Activated CD4-positive, alpha-beta T cell treated with anti-CD3 and anti-CD28 coated beads for 36 hours (primary cell): ENCODE results near the gene CCDC9B. TPM values are rescaled to one million over a fixed set of nuclear protein-coding genes. Genes with fewer than 3 reads are reported as not detected.

ENCODE experiments used
- ATAC-seq: fragments of 200-7000 bp; cut with Tn5 transposase; one replicate; pipeline ENCODE4 v1.10.0; 2021; ENCODE audit warnings: mild to moderate bottlenecking, moderate library complexity
- CTCF ChIA-PET: fragments of 350-600 bp; sonication (Branson Sonifier 250); formaldehyde crosslinking; loops from one replicate; lab custom pipeline; 2021; ENCODE audit warnings: antibody characterized with exemption; lab: Charles Lee
- POLR2A ChIA-PET: fragments of 350-600 bp; sonication (Branson Sonifier 250); formaldehyde crosslinking; loops from one replicate; lab custom pipeline; 2021; ENCODE audit warnings: antibody characterized with exemption, inconsistent platforms; lab: Charles Lee
- DNase-seq: peaks from one replicate; pipeline ENCODE4 v3.0.0-alpha.2; 2020
- H3K27ac Mint-ChIP-seq: one replicate; pipeline ENCODE4 v1.8.0; 2021; ENCODE audit warnings: mixed read lengths
- H3K27me3 Mint-ChIP-seq: one replicate; pipeline ENCODE4 v1.8.0; 2021; ENCODE audit warnings: mixed read lengths
- H3K36me3 Mint-ChIP-seq: one replicate; pipeline ENCODE4 v1.8.0; 2021; ENCODE audit warnings: low read depth, mixed read lengths
- H3K4me1 Mint-ChIP-seq: one replicate; pipeline ENCODE4 v1.8.0; 2021; ENCODE audit warnings: mixed read lengths
- H3K4me3 Mint-ChIP-seq: one replicate; pipeline ENCODE4 v1.8.0; 2021; ENCODE audit warnings: mild to moderate bottlenecking, moderate library complexity, mixed read lengths
- H3K9me3 Mint-ChIP-seq: one replicate; pipeline ENCODE4 v1.8.0; 2021; ENCODE audit warnings: low read depth, mixed read lengths
- intact Hi-C, 2 experiments: fragments of 100-400 bp; cut with DNase I in 1 of 2; cut with micrococcal nuclease in 1 of 2; formaldehyde crosslinking; loops; one replicate each; pipeline versions ENCODE4 v1.14.2 to v1.15.1; 2022 to 2024; cut with DNase I, micrococcal nuclease
- total RNA-seq, 2 experiments: library from RNA; stranded (reverse); gene quantifications; one replicate each; pipeline ENCODE4 v1.2.3, GENCODE V29; 2021

The CCDC9B gene
- total RNA-seq, 2 experiments from 2014 or later: 0.65 to 0.98 TPM

DNA sequence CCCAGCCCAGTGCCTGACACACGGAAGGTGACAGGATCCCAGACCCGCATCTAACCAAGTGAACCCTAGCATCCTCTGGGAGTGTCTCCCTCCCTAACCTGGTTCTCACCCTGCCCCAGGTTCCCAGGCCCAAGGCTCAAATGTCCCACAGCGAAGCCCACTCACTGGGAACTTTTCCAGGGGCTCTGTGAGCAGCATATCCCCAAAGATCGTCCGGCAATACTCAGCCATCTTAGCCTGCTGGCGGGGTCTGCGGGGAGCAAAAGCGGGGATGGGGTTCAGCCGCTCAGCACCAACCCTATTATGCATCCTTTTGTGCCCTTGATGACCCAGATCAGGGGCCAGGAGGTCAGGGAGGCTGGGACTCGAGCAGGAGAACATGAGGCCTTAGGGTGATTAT is 43.4 kb downstream of the CCDC9B start:
- ChIA-PET POLR2A (no interaction called here), CTCF (interaction anchor here (0.7 to 1.0 kb wide), 2 partner anchors 17 to 25 kb away, joined by 3 to 4 read pairs; no protein-coding TSS in a partner anchor)
- Mint-ChIP-seq H3K9me3 (no peaks in the 10 kb centered on the region), H3K27me3 (no peaks in the 10 kb centered on the region), H3K36me3 (peaks cover 33% of the 10 kb centered on the region), H3K27ac (no peak overlapping the region), H3K4me1 (no peaks in the 10 kb centered on the region), H3K4me3 (no peak overlapping the region)
- ATAC-seq (no peak), DNase-seq (no peak)
- intact Hi-C loops: no loop called here

GRCh38 chr15:40296561-40297230 is 44.0 kb downstream of the CCDC9B start:
- ChIA-PET POLR2A (interaction anchor here (0.6 kb wide), 1 partner anchor 8 kb away, joined by 4 read pairs; no protein-coding TSS in a partner anchor), CTCF (interaction anchor here (0.6 kb wide), 1 partner anchor 40 kb away, joined by 3 read pairs; no protein-coding TSS in a partner anchor)
- peaks cover 29% of the 10 kb centered on the region for H3K36me3 Mint-ChIP-seq
- DNase-seq (no peak), ATAC-seq (no peak)
- H3K27ac Mint-ChIP-seq: no peak overlapping the region
- no peaks in the 10 kb centered on the region for H3K4me1 Mint-ChIP-seq
- H3K27me3 Mint-ChIP-seq: no peaks in the 10 kb centered on the region
- no peaks in the 10 kb centered on the region for H3K9me3 Mint-ChIP-seq
- H3K4me3 Mint-ChIP-seq: no peak overlapping the region
- intact Hi-C loops: no loop called here

- Mint-ChIP-seq H3K4me1 (no peaks in the 10 kb centered on the region), H3K4me3 (no peak overlapping the region), H3K27ac (no peak overlapping the region), H3K36me3 (peaks cover 24% of the 10 kb centered on the region), H3K9me3 (no peaks in the 10 kb centered on the region), H3K27me3 (no peaks in the 10 kb centered on the region)
- DNase-seq: no peak
- no peak for ATAC-seq
- intact Hi-C loops: no loop called here
- CTCF ChIA-PET: no interaction called here
- POLR2A ChIA-PET: interaction anchor here (0.6 kb wide), 1 partner anchor 9 kb away, joined by 4 read pairs; no protein-coding TSS in a partner anchor
Observed at GRCh38 chr15:40295877-40296560, 44.7 kb downstream of the CCDC9B start.

GRCh38 chr15:40295297-40295696 is 45.4 kb downstream of the CCDC9B start:
- no peaks in the 10 kb centered on the region for H3K9me3 Mint-ChIP-seq
- ATAC-seq (no peak), DNase-seq (no peak)
- H3K4me1 Mint-ChIP-seq: no peaks in the 10 kb centered on the region
- H3K36me3 Mint-ChIP-seq: peaks cover 17% of the 10 kb centered on the region
- ChIA-PET CTCF (interaction anchor here (1.2 kb wide), 1 partner anchor 12 kb away, joined by 8 read pairs; the partner anchor contains the start of gene PLCB2), POLR2A (no interaction called here)
- H3K4me3 Mint-ChIP-seq: no peak overlapping the region
- intact Hi-C loops: no loop called here
- H3K27ac Mint-ChIP-seq: no peak overlapping the region
- H3K27me3 Mint-ChIP-seq: no peaks in the 10 kb centered on the region

DNA sequence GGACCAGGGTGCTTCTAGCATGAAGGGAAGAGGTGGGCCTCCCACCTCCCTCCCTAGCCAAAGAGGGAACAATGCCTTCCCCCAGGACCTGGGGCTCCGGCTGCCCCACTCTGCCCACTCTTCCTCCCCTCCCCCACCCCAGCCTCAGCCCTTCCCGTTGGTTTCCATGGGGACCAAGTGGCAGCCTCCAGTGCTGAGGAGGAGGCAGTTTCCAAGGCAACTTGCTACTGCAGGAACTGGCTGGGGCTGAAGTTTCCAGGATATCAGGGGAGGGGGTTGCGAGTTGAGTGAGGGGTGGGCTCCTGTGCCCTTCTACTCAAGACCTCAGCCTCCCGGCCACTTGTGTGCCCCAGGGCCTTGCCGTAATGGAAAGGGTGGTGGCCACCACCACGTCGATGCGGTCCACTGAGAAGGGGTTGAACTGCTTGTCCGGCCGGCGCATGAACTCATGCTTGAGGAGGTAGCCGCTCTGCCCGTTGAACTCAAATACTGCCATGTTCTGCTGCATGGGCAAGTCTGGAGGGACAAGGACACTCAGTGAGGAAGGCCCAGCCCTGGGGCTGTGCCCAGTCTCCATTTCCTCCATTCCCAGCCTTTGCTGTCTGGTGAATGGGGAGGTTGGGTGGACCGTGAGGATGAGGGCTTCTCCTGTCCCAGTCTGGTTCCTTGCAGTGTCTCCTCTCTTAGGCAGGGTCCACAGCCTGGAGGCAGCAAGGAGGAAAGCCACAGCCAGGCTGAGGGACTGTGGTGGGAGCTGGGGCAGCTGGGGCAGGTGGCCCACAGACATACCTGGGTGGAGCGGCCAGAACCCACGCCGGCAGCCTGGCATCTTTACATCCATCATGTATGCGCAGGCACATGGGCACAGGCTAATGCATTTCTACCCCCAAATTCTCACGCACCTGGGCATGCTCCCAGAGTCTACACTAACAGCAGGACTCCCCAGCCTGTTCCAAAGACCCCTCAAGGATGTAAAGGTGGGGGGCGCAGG is 46.5 kb downstream of the CCDC9B start:
- intact Hi-C loops: no loop called here
- no peak overlapping the region for H3K27ac Mint-ChIP-seq
- no peak for ATAC-seq
- no peaks in the 10 kb centered on the region for H3K9me3 Mint-ChIP-seq
- no peak for DNase-seq
- H3K4me3 Mint-ChIP-seq: no peak overlapping the region
- peaks cover 9% of the 10 kb centered on the region for H3K36me3 Mint-ChIP-seq
- no peaks in the 10 kb centered on the region for H3K27me3 Mint-ChIP-seq
- ChIA-PET POLR2A (no interaction called here), CTCF (interaction anchor here (0.5 to 1.7 kb wide), 6 partner anchors 13 to 247 kb away, joined by 3 to 8 read pairs (median 5); partner anchors contain the start of gene PLCB2)
- H3K4me1 Mint-ChIP-seq: no peaks in the 10 kb centered on the region

GRCh38 chr15:40293006-40293405 is 47.7 kb downstream of the CCDC9B start:
- CTCF ChIA-PET: interaction anchor here (0.5 to 1.7 kb wide), 8 partner anchors 8 to 494 kb away, joined by 3 to 6 read pairs (median 3); no protein-coding TSS in a partner anchor
- DNase-seq: no peak
- Mint-ChIP-seq H3K4me3 (no peak overlapping the region), H3K36me3 (peaks cover 5% of the 10 kb centered on the region), H3K4me1 (no peaks in the 10 kb centered on the region), H3K27me3 (no peaks in the 10 kb centered on the region), H3K27ac (no peak overlapping the region), H3K9me3 (no peaks in the 10 kb centered on the region)
- POLR2A ChIA-PET: no interaction called here
- ATAC-seq: no peak
- intact Hi-C loops: no loop called here

DNA sequence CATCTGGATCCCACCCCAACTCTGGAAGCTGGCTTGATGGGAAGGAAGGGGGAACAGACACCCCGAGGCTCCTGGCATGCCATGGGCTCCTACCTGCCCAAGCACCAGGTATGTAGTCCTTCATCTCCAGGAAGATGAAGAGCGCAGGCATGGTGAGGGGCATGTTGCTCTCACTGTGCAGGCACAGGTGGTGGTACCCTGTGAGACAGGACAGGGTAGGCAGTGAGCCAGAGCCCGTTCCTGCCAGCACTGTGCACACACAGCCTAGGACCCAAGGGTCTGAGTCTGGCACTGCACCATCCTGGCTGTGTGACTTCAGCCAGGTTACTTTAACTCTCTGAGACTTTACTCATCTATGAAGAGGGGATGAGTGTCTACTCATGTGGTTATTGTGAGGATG is 48.5 kb downstream of the CCDC9B start:
- no peak overlapping the region for H3K4me3 Mint-ChIP-seq
- ATAC-seq (no peak), DNase-seq (no peak)
- H3K27ac Mint-ChIP-seq: no peak overlapping the region
- CTCF ChIA-PET: interaction anchor here (0.9 to 2.6 kb wide), 4 partner anchors 13 to 17 kb away, joined by 3 to 9 read pairs (median 6); no protein-coding TSS in a partner anchor
- H3K9me3 Mint-ChIP-seq: no peaks in the 10 kb centered on the region
- POLR2A ChIA-PET: no interaction called here
- H3K27me3 Mint-ChIP-seq: no peaks in the 10 kb centered on the region
- peaks cover 5% of the 10 kb centered on the region for H3K36me3 Mint-ChIP-seq
- no peaks in the 10 kb centered on the region for H3K4me1 Mint-ChIP-seq
- intact Hi-C loops: no loop called here

- POLR2A ChIA-PET: no interaction called here
- intact Hi-C loops: no loop called here
Observed at GRCh38 chr15:40290918-40291574, 49.7 kb downstream of the CCDC9B start.

DNA sequence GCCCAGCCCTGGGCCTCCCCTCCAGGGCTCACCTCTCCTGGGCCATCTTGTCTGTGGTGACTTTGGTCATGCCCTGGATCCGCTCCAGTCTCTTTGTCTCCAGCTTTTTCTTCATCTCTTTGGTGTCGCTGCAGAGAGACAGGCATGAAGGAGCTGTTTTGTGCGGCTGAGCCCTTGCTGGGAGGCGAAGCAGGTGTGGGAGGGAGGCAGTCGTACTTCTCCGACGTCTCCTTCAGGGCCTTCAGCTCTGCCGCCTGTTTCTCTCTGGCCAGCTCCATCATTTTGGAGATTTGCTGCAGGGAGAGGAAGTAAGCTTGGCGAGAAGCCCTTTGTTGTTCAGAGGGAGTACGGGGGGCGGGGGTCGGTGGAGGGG is 50.2 kb downstream of the CCDC9B start:
- intact Hi-C loops: no loop called here
- Mint-ChIP-seq H3K27me3 (no peaks in the 10 kb centered on the region), H3K4me1 (peaks cover 3% of the 10 kb centered on the region), H3K9me3 (no peaks in the 10 kb centered on the region), H3K36me3 (peaks cover 3% of the 10 kb centered on the region), H3K27ac (no peak overlapping the region), H3K4me3 (no peak overlapping the region)
- DNase-seq: no peak
- POLR2A ChIA-PET: no interaction called here
- ATAC-seq: no peak
- CTCF ChIA-PET: interaction anchor here (0.8 to 2.6 kb wide), 4 partner anchors 10 to 239 kb away, joined by 3 to 9 read pairs (median 6); no protein-coding TSS in a partner anchor

More at GRCh38 chr15:40290918-40291574, 49.7 kb downstream of the CCDC9B start:
- H3K9me3 Mint-ChIP-seq: no peaks in the 10 kb centered on the region
- DNase-seq (no peak), ATAC-seq (no peak)
- H3K4me3 Mint-ChIP-seq: no peak overlapping the region
- H3K4me1 Mint-ChIP-seq: no peaks in the 10 kb centered on the region
- H3K36me3 Mint-ChIP-seq: peaks cover 3% of the 10 kb centered on the region
- CTCF ChIA-PET: interaction anchor here (0.6 to 2.6 kb wide), 6 partner anchors 11 to 256 kb away, joined by 3 to 9 read pairs (median 4); no protein-coding TSS in a partner anchor
- H3K27ac Mint-ChIP-seq: no peak overlapping the region
- no peaks in the 10 kb centered on the region for H3K27me3 Mint-ChIP-seq

GRCh38 chr15:40289140-40289775 is 51.5 kb downstream of the CCDC9B start:
- DNase-seq: no peak
- ATAC-seq: no peak
- Mint-ChIP-seq H3K4me1 (peaks cover 4% of the 10 kb centered on the region), H3K27ac (no peak overlapping the region), H3K27me3 (no peaks in the 10 kb centered on the region), H3K9me3 (no peaks in the 10 kb centered on the region), H3K36me3 (peaks cover 2% of the 10 kb centered on the region), H3K4me3 (no peak overlapping the region)
- CTCF ChIA-PET: interaction anchor here (0.6 to 2.6 kb wide), 10 partner anchors 9 to 173 kb away, joined by 3 to 14 read pairs (median 6); partner anchors contain the start of gene PLCB2
- intact Hi-C loops: no loop called here
- POLR2A ChIA-PET: interaction anchor here (1.4 kb wide), 1 partner anchor 18 kb away, joined by 5 read pairs; the partner anchor contains the start of gene PLCB2
